OCI-LY1 (cell line): ENCODE data around the gene HID1.

Experiments
- H2AFZ ChIP-seq: fragments of 200-600 bp; sonication (generic), shearing (Covaris generic); 2 replicates; pipeline ENCODE4 v1.6.0; 2014; ENCODE audit warnings: antibody characterized with exemption, mild to moderate bottlenecking, low read length
- H3F3A ChIP-seq: fragments of 200-600 bp; sonication (generic), shearing (Covaris generic); 2 replicates; pipeline ENCODE4 v1.6.0; 2014; ENCODE audit warnings: mild to moderate bottlenecking, antibody characterized with exemption, low read length, moderate library complexity; ENCODE audit not compliant: insufficient read depth
- H3K27ac ChIP-seq: fragments of 200-600 bp; sonication (generic); 2 replicates; pipeline ENCODE4 v1.5.1; 2014; ENCODE audit warnings: low read length, mixed run types, mild to moderate bottlenecking, low read depth; ENCODE audit not compliant: poor library complexity, severe bottlenecking
- H3K27me3 ChIP-seq: fragments of 200-600 bp; sonication (generic); 2 replicates; pipeline ENCODE4 v1.6.0; 2014; ENCODE audit warnings: antibody characterized with exemption, mild to moderate bottlenecking, low read length, moderate library complexity; ENCODE audit not compliant: insufficient read depth
- H3K36me3 ChIP-seq: fragments of 200-600 bp; sonication (generic); 2 replicates; pipeline ENCODE4 v1.6.1; 2014; ENCODE audit warnings: mild to moderate bottlenecking, antibody characterized with exemption, low read length, moderate library complexity, mixed read lengths; ENCODE audit not compliant: insufficient read depth
- H3K4me1 ChIP-seq: fragments of 200-600 bp; sonication (generic); 2 replicates; pipeline ENCODE4 v1.5.1; 2014; ENCODE audit warnings: mild to moderate bottlenecking, low read length, moderate library complexity; ENCODE audit not compliant: insufficient read depth, severe bottlenecking
- H3K4me2 ChIP-seq: fragments of 200-600 bp; sonication (generic), shearing (Covaris generic); 2 replicates; pipeline ENCODE4 v1.6.1; 2014; ENCODE audit warnings: low read length
- H3K4me3 ChIP-seq: fragments of 200-600 bp; sonication (generic); 2 replicates; pipeline ENCODE4 v1.5.1; 2014; ENCODE audit warnings: low read length, low read depth, mild to moderate bottlenecking, mixed read lengths; ENCODE audit not compliant: poor library complexity, severe bottlenecking
- H3K79me2 ChIP-seq: fragments of 200-600 bp; shearing (Covaris generic); 2 replicates; pipeline ENCODE4 v1.6.1; 2016; ENCODE audit warnings: mixed run types, low read length, mixed read lengths; ENCODE audit not compliant: insufficient read depth
- H3K9ac ChIP-seq: fragments of 200-600 bp; sonication (generic), shearing (Covaris generic); 2 replicates; pipeline ENCODE4 v1.6.1; 2014; ENCODE audit warnings: mild to moderate bottlenecking, low read length, mixed read lengths
- H3K9me2 ChIP-seq: fragments of 200-600 bp; sonication (generic), shearing (Covaris generic); 2 replicates; pipeline ENCODE4 v1.6.1; 2014; ENCODE audit warnings: low read depth, mild to moderate bottlenecking, low read length, mixed read lengths
- H3K9me3 ChIP-seq: fragments of 200-600 bp; shearing (Covaris generic); 2 replicates; pipeline ENCODE4 v1.6.1; 2014; ENCODE audit warnings: low read length, mixed read lengths
- H4K20me1 ChIP-seq: fragments of 200-600 bp; sonication (generic), shearing (Covaris generic); 2 replicates; pipeline ENCODE4 v1.6.0; 2016; ENCODE audit warnings: mild to moderate bottlenecking, low read length; ENCODE audit not compliant: insufficient read depth
- CTCF ChIP-seq: fragments of 200-600 bp; sonication (generic), shearing (Covaris generic); IDR thresholded peaks from 2 replicates; pipeline ENCODE4 v1.5.1; 2017; ENCODE audit warnings: mild to moderate bottlenecking, antibody characterized with exemption, low read length, moderate library complexity, mixed read lengths
- EZH2 ChIP-seq: fragments of 200-600 bp; sonication (generic), shearing (Covaris generic); IDR thresholded peaks from 2 replicates; pipeline ENCODE4 v1.8.0; 2017; ENCODE audit warnings: borderline replicate concordance, mixed run types, mild to moderate bottlenecking, antibody characterized with exemption, low read length, moderate library complexity, mixed read lengths

Gene HID1

GRCh38 chr17:74920306-74920620 lies 52.3 kb downstream of the HID1 start:
- no peaks in the 10 kb centered on the region for H4K20me1 ChIP-seq
- H3K79me2 ChIP-seq: no peaks in the 10 kb centered on the region
- TF ChIP-seq EZH2 (no peak), CTCF (no peak)
- peaks cover 7% of the 10 kb centered on the region; the same call in 1 of the 2 replicates for H3K27me3 ChIP-seq
- no peak overlapping the region for H3K4me3 ChIP-seq
- no peaks in the 10 kb centered on the region for H3K9me2 ChIP-seq
- H3K4me1 ChIP-seq: peaks cover 4% of the 10 kb centered on the region
- no peaks in the 10 kb centered on the region for H3F3A ChIP-seq
- no peak overlapping the region for H2AFZ ChIP-seq
- H3K9ac ChIP-seq: no peak overlapping the region
- no peak overlapping the region for H3K4me2 ChIP-seq
- H3K9me3 ChIP-seq: no peaks in the 10 kb centered on the region
- H3K36me3 ChIP-seq: no peaks in the 10 kb centered on the region
- H3K27ac ChIP-seq: no peak overlapping the region

GRCh38 chr17:74919440-74920305 lies 52.9 kb downstream of the HID1 start:
- Histone ChIP-seq H3K27ac (no peak overlapping the region), H3K79me2 (no peaks in the 10 kb centered on the region), H3K9ac (no peak overlapping the region), H4K20me1 (no peaks in the 10 kb centered on the region), H3K4me3 (no peak overlapping the region), H3K4me1 (peaks cover 4% of the 10 kb centered on the region), H3F3A (no peaks in the 10 kb centered on the region), H3K36me3 (no peaks in the 10 kb centered on the region), H2AFZ (no peak overlapping the region), H3K27me3 (peaks cover 10% of the 10 kb centered on the region; the same call in 1 of the 2 replicates), H3K9me3 (no peaks in the 10 kb centered on the region), H3K9me2 (no peaks in the 10 kb centered on the region), H3K4me2 (no peak overlapping the region)
- peak; percentile 16; the same call in 1 of the 2 replicates for TF ChIP-seq CTCF
- no peak for TF ChIP-seq EZH2

- Histone ChIP-seq H3K36me3 (no peaks in the 10 kb centered on the region), H2AFZ (no peak overlapping the region), H3K4me1 (peaks cover 4% of the 10 kb centered on the region), H3K4me3 (no peak overlapping the region), H3K9ac (no peak overlapping the region), H3K9me3 (no peaks in the 10 kb centered on the region), H3K27me3 (peaks cover 10% of the 10 kb centered on the region; the same call in 1 of the 2 replicates), H4K20me1 (no peaks in the 10 kb centered on the region), H3K79me2 (no peaks in the 10 kb centered on the region), H3K4me2 (no peak overlapping the region), H3F3A (no peaks in the 10 kb centered on the region), H3K27ac (no peak overlapping the region), H3K9me2 (no peaks in the 10 kb centered on the region)
- TF ChIP-seq CTCF (no peak), EZH2 (no peak)
These were observed 53.7 kb downstream of the HID1 start for GRCh38 chr17:74918906-74919305.
